ENCODE data around the gene CEP97.
A peak's percentile ranks its signal among the peaks of the same experiment; 100 is the strongest.

Gene CEP97

DNA sequence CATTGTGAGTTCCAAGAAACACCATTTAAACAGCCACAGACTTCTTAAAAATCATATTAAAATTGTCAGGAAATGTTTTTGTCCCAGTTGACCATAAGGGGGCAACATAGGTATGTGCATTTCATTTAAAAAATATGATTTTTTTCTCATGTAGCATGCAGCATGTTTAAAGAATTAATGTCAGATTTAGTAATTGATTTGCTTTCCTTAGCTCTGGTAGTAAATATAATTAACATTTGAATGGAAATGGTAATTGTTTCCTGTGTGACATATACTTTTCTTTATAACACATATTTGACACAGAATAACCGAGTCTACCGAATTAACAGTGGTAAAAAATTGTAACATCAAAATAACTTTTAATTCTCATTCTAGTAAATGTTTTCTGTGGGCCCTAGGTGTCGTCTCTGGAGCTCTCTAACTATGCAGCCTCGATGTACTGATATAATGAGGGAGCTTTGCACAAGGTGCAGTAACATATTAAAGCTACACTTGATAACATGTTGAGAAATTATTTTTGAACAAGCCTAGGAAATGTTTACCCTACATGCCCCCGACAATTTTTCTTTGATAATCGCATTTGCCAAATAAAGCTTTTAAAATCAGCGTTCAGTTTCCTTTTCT is 89.5 kb downstream of the CEP97 start:
- DNase-seq (ENCODE audit: low read depth) = peak; percentile 39

DNA sequence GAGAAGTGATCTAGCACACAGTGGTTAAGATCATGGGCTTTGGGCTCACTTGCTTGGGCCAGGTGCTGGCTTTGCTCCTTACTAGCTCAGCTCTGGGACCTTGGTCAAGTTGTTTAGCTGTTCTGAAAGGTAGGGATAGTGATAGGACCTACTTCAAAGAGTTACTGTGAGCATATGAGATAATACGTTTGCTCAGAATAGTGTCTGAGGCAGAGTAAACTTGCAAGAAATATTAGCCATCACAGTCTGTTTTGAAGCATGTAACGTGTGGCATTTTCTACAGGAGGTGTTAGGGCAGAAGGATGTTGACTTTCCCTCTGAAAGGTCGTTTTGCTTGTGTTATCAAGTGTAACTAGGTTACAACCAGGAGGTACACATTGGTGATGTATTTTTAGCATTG is 90.4 kb downstream of the CEP97 start:
- no peak for DNase-seq (ENCODE audit: low read depth)

DNA sequence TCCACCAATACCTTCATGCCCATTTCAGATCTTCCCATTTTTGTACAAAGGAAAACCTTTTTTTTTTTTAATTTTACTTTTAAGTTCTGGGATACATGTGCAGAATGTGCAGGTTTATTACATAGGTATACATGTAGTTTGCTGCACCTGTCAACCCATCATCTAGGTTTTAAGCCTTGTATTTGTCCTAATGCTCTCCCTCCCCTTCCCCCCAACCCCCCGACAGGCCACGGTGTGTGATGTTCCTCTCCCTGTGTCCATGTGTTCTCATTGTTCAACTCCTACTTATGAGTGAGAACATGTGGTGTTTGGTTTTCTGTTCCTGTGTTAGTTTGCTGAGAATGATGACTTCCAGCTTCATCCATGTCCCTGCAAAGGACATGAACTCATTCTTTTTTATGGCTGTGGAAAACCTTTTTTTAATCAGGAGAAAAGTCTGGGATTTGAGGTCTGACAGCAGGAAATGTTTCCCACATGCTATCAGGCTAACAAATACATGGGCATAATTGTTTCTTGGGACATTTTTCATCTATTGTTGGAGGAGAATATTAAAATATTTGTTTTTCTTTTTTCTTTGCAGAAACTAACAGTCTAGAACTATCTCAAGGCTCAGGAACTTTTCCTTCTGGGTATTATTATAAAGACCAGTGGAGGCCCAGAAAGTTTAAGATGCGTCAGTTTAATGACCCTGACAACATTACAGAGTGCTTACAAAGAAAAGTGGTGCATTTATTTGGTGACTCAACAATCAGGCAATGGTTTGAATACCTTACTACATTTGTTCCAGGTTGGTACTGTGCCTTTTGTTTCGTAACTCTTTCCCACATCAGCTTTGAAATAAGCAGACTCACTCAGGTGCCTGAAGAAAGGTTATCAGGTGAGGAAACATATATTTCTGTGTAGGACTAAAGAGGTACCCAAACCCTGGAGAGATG is 92.1 kb downstream of the CEP97 start:
- DNase-seq (ENCODE audit: low read depth) = no peak

DNA sequence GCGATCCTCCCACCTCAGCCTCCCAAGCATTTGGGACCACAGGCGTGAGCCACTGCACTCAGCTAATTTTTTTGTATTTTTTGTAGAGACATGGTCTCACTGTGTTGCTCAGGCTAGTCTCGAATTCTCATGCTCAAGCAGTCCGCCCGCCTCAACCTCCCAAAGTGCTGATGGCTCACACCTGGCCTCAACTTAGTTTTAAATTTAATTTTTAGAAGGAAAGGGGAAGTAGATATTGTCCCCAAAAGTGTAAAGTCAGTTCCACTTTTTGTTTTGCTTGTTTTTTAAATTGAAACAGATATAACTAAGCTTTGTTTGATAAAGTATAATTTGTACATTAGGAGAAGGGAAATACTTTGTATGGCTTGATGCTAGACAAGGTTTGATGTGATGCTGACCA is 93.6 kb downstream of the CEP97 start:
- no peak for DNase-seq (ENCODE audit: low read depth)

- DNase-seq (ENCODE audit: low read depth) = no peak
Observed at GRCh38 chr3:101819649-101820206, 95.3 kb downstream of the CEP97 start.
